WERI-Rb-1 (cell line): Measurements from ENCODE around the gene PML.
A peak's percentile ranks its signal among the peaks of the same experiment; 100 is the strongest.

ENCODE experiments used
- DNase-seq: peaks from one replicate; pipeline ENCODE4 v3.0.0-alpha.2; 2020
- H3K27ac ChIP-seq: fragments of 250-450 bp; sonication (Bioruptor Pico); 2 replicates; pipeline ENCODE4 v1.5.1; 2020; ENCODE audit warnings: mild to moderate bottlenecking, moderate library complexity
- H3K27me3 ChIP-seq: fragments of 250-450 bp; sonication (Bioruptor Pico); 2 replicates; pipeline ENCODE4 v1.5.1; 2021; ENCODE audit warnings: mild to moderate bottlenecking, low read depth, moderate library complexity; ENCODE audit not compliant: insufficient read depth, severe bottlenecking
- H3K36me3 ChIP-seq: fragments of 250-450 bp; sonication (Bioruptor Pico); 2 replicates; pipeline ENCODE4 v1.5.1; 2020; ENCODE audit warnings: mild to moderate bottlenecking, moderate library complexity
- H3K4me3 ChIP-seq: 2 replicates; pipeline ENCODE4 v1.5.1; 2011; ENCODE audit warnings: low read depth, mild to moderate bottlenecking, control low read depth, low read length
- H3K9me3 ChIP-seq: fragments of 250-450 bp; sonication (Bioruptor Pico); 2 replicates; pipeline ENCODE4 v1.5.1; 2021; ENCODE audit warnings: mild to moderate bottlenecking, moderate library complexity; ENCODE audit not compliant: severe bottlenecking
- CTCF ChIP-seq: IDR thresholded peaks from 2 replicates; pipeline ENCODE4 v1.5.1; 2011; ENCODE audit warnings: low read depth, mild to moderate bottlenecking, control low read depth, inconsistent platforms, low read length

Gene PML

GRCh38 chr15:73994413-73994883, at the start of gene PML:
Gene PML, plus strand, starts transcription at chr15:73994716. Its CDS starts 97 bp downstream, at chr15:73994813.
- DNase-seq = peak; percentile 98
- Histone ChIP-seq H3K36me3 (peaks cover 15% of the 10 kb centered on the region), H3K27ac (peak within 1 kb of the TSS; percentile 76), H3K27me3 (no peaks in the 10 kb centered on the region), H3K9me3 (no peaks in the 10 kb centered on the region), H3K4me3 (peak within 1 kb of the TSS; percentile 76)
- no peak for TF ChIP-seq CTCF

GRCh38 chr15:73945130-73945508, 49.4 kb upstream of the PML start:
- H3K4me3 ChIP-seq = no peak overlapping the region
- H3K27me3 ChIP-seq = no peaks in the 10 kb centered on the region
- no peak for TF ChIP-seq CTCF
- no peak for DNase-seq
- peak overlapping the region; percentile 95 for H3K27ac ChIP-seq
- no peaks in the 10 kb centered on the region for H3K9me3 ChIP-seq
- H3K36me3 ChIP-seq = peaks cover 57% of the 10 kb centered on the region

- H3K27ac ChIP-seq = peak overlapping the region; percentile 95
- H3K4me3 ChIP-seq = no peak overlapping the region
- no peak for TF ChIP-seq CTCF
- no peaks in the 10 kb centered on the region for H3K9me3 ChIP-seq
- no peak for DNase-seq
- no peaks in the 10 kb centered on the region for H3K27me3 ChIP-seq
- peaks cover 65% of the 10 kb centered on the region for H3K36me3 ChIP-seq
Measured at GRCh38 chr15:73946046-73946721, 48.3 kb upstream of the PML start.

GRCh38 chr15:73946795-73947370, 47.6 kb upstream of the PML start:
- Histone ChIP-seq H3K27me3 (no peaks in the 10 kb centered on the region), H3K27ac (peak overlapping the region; percentile 95), H3K4me3 (no peak overlapping the region), H3K36me3 (peaks cover 67% of the 10 kb centered on the region), H3K9me3 (no peaks in the 10 kb centered on the region)
- TF ChIP-seq CTCF = no peak
- DNase-seq = no peak

GRCh38 chr15:73947651-73948050, 46.9 kb upstream of the PML start:
- Histone ChIP-seq H3K36me3 (peaks cover 72% of the 10 kb centered on the region), H3K9me3 (no peaks in the 10 kb centered on the region), H3K27me3 (no peaks in the 10 kb centered on the region), H3K27ac (peak overlapping the region; percentile 95), H3K4me3 (no peak overlapping the region)
- DNase-seq = no peak
- no peak for TF ChIP-seq CTCF
